Mesendoderm (in vitro differentiated cells): ENCODE data around the gene QKI.

Source experiments
- DNase-seq: peaks from one replicate; pipeline ENCODE4 v3.0.0; 2013
- H2AK5ac ChIP-seq: 2 replicates; pipeline ENCODE4 v1.6.1; 2013; ENCODE audit warnings: low read length, inconsistent platforms
- H2BK120ac ChIP-seq: 2 replicates; pipeline ENCODE4 v1.6.1; 2013; ENCODE audit warnings: low read depth, mild to moderate bottlenecking, low read length, moderate library complexity, mixed read lengths
- H2BK15ac ChIP-seq: replicated peaks from 2 replicates; pipeline ENCODE4 v1.6.1; 2013; ENCODE audit warnings: low read depth, mild to moderate bottlenecking, moderate library complexity
- H2BK5ac ChIP-seq: 2 replicates; pipeline ENCODE4 v1.6.1; 2013; ENCODE audit warnings: low read length, inconsistent platforms
- H3K18ac ChIP-seq: 2 replicates; pipeline ENCODE4 v1.6.1; 2013; ENCODE audit warnings: mild to moderate bottlenecking, low read length, mixed read lengths
- H3K23ac ChIP-seq: one replicate; pipeline ENCODE4 v1.6.1; 2013; ENCODE audit warnings: low read length
- H3K27ac ChIP-seq: 2 replicates; pipeline ENCODE4 v1.5.1; 2013; ENCODE audit warnings: low read depth, mild to moderate bottlenecking, inconsistent platforms, low read length, moderate library complexity
- H3K27me3 ChIP-seq: 2 replicates; pipeline ENCODE4 v1.6.1; 2013; ENCODE audit warnings: low read length, control low read depth, mild to moderate bottlenecking, inconsistent platforms; ENCODE audit not compliant: insufficient read depth, poor library complexity
- H3K36me3 ChIP-seq: 2 replicates; pipeline ENCODE4 v1.6.1; 2013; ENCODE audit warnings: low read length, inconsistent platforms; ENCODE audit not compliant: control insufficient read depth, insufficient read depth
- H3K4ac ChIP-seq: one replicate; pipeline ENCODE4 v1.6.1; 2013; ENCODE audit warnings: low read depth, mild to moderate bottlenecking, low read length, moderate library complexity
- H3K4me1 ChIP-seq: 2 replicates; pipeline ENCODE4 v1.6.1; 2013; ENCODE audit warnings: low read depth, low read length, inconsistent platforms; ENCODE audit not compliant: control insufficient read depth
- H3K4me2 ChIP-seq: 2 replicates; pipeline ENCODE4 v1.6.1; 2013; ENCODE audit warnings: low read length
- H3K4me3 ChIP-seq: 2 replicates; pipeline ENCODE4 v1.5.1; 2013; ENCODE audit warnings: mild to moderate bottlenecking, low read length
- H3K56ac ChIP-seq: one replicate; pipeline ENCODE4 v1.6.1; 2013; ENCODE audit warnings: low read length
- H3K79me1 ChIP-seq: 2 replicates; pipeline ENCODE4 v1.6.1; 2013; ENCODE audit warnings: low read length, inconsistent platforms
- H3K79me2 ChIP-seq: 2 replicates; pipeline ENCODE4 v1.6.1; 2013; ENCODE audit warnings: mild to moderate bottlenecking, low read length; ENCODE audit not compliant: control insufficient read depth, insufficient read depth
- H3K9ac ChIP-seq: 2 replicates; pipeline ENCODE4 v1.6.1; 2013; ENCODE audit warnings: low read length, inconsistent platforms
- H4K5ac ChIP-seq: one replicate; pipeline ENCODE4 v1.6.1; 2013; ENCODE audit warnings: low read length
- H4K8ac ChIP-seq: one replicate; pipeline ENCODE4 v1.6.1; 2013; ENCODE audit warnings: low read depth, mild to moderate bottlenecking, control low read depth, low read length, moderate library complexity
- WGBS: extraction: QIAGEN DNeasy Blood & Tissue Kit; methylation state at CpG from one replicate; pipeline ENCODE4 v1.1.7; 2013; ENCODE audit warnings: low lambda C conversion rate, missing lambda C conversion rate; ENCODE audit not compliant: insufficient coverage; ENCODE audit errors: extremely low coverage; 5-methylcytosine and 5-hydroxymethylcytosine counted together

The QKI gene

GRCh38 chr6:163579111-163579879 is 164.8 kb downstream of the QKI start:
- Histone ChIP-seq H3K56ac (no peak overlapping the region), H3K9ac (no peak overlapping the region), H3K4me1 (peaks cover 3% of the 10 kb centered on the region), H2BK5ac (no peak overlapping the region), H3K4me3 (no peak overlapping the region), H4K5ac (no peak overlapping the region), H2BK120ac (no peak overlapping the region), H3K36me3 (no peaks in the 10 kb centered on the region), H3K79me2 (no peaks in the 10 kb centered on the region), H3K18ac (no peak overlapping the region), H3K27me3 (no peaks in the 10 kb centered on the region), H2BK15ac (no peak overlapping the region), H3K79me1 (no peaks in the 10 kb centered on the region), H2AK5ac (no peak overlapping the region), H3K27ac (no peak overlapping the region), H4K8ac (no peak overlapping the region), H3K4me2 (no peak overlapping the region), H3K23ac (no peak overlapping the region), H3K4ac (no peak overlapping the region)
- peak; percentile 55 for DNase-seq
- no CpG with 5 or more reads among the region's 13 CpGs for WGBS

DNA sequence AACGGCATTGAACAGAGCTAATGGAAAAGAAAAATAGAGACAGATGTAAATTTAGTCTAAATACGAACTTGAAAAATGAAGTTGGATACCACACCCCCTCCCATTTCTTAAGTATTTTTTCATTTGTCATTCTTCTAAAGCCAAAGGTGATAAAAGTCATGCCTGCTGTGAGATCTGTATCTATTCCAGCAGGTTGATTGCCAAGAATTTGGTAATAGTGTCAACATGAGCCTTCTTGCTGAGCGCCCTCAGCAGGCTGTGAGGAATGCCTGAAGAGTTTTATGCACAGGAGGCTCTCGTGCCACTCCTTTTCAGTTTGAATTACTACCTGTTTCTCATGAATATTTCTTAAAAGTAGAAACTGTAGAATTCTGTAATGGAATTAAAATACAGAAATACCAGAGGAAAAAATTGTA is 165.4 kb downstream of the QKI start:
- no CpG with 5 or more reads among the region's 4 CpGs for WGBS
- Histone ChIP-seq H2BK120ac (no peak overlapping the region), H3K27ac (no peak overlapping the region), H3K9ac (no peak overlapping the region), H4K8ac (no peak overlapping the region), H3K4me1 (peaks cover 3% of the 10 kb centered on the region), H2BK15ac (no peak overlapping the region), H3K4me3 (no peak overlapping the region), H3K18ac (no peak overlapping the region), H3K79me2 (no peaks in the 10 kb centered on the region), H4K5ac (no peak overlapping the region), H3K27me3 (no peaks in the 10 kb centered on the region), H3K79me1 (no peaks in the 10 kb centered on the region), H3K36me3 (no peaks in the 10 kb centered on the region), H3K56ac (no peak overlapping the region), H2AK5ac (no peak overlapping the region), H3K23ac (no peak overlapping the region), H3K4me2 (no peak overlapping the region), H2BK5ac (no peak overlapping the region), H3K4ac (no peak overlapping the region)
- peak; percentile 91 for DNase-seq

DNA sequence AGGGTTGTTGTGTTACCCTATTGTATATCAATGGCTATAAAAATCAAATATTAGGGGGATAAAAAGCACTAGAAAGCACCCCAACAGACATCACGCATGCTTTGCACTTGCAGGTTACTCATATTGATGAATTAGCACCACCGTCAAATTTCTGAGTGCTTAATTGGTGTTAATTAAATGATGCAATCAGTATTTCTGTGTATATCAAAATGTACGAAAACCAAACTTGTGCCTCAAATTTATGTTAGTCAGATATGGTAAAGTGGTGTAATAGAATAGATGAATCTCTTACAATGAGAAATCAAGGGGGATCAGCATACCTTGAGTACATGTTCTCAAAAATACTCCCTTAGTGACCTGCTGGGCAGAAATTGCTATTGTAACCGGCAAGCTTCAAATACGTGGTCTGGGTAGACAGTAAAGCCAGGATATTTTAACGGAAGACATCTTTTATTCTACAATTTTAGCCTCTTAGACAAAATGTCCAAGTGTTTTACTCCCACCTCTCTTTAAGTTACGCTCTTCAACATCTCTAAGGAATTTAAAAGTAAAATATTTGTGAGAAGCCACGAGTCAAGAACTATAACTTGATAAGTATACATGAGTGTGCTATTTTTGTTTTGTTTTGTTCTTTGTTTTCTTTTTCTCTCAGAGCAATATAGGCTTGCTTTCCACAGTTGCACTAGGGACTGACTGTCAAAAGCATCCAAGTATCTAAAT is 166.0 kb downstream of the QKI start:
- no peaks in the 10 kb centered on the region for H3K27me3 ChIP-seq
- no peak for DNase-seq
- H3K4ac ChIP-seq, result no peak overlapping the region
- H3K36me3 ChIP-seq, result no peaks in the 10 kb centered on the region
- no peak overlapping the region for H3K4me2 ChIP-seq
- H2BK15ac ChIP-seq, result no peak overlapping the region
- no peak overlapping the region for H3K4me3 ChIP-seq
- H3K79me2 ChIP-seq, result no peaks in the 10 kb centered on the region
- no peak overlapping the region for H2BK120ac ChIP-seq
- H3K9ac ChIP-seq, result no peak overlapping the region
- no peaks in the 10 kb centered on the region for H3K79me1 ChIP-seq
- no CpG with 5 or more reads among the region's 8 CpGs for WGBS
- no peak overlapping the region for H3K56ac ChIP-seq
- no peak overlapping the region for H3K23ac ChIP-seq
- no peak overlapping the region for H3K27ac ChIP-seq
- H4K5ac ChIP-seq, result no peak overlapping the region
- H3K18ac ChIP-seq, result no peak overlapping the region
- H4K8ac ChIP-seq, result no peak overlapping the region
- H3K4me1 ChIP-seq, result peaks cover 3% of the 10 kb centered on the region
- H2AK5ac ChIP-seq, result no peak overlapping the region
- H2BK5ac ChIP-seq, result no peak overlapping the region

- peak; percentile 25 for DNase-seq
- no peak overlapping the region for H3K4me2 ChIP-seq
- H3K56ac ChIP-seq, result no peak overlapping the region
- no peak overlapping the region for H3K23ac ChIP-seq
- no peaks in the 10 kb centered on the region for H3K27me3 ChIP-seq
- no peak overlapping the region for H4K5ac ChIP-seq
- H2BK15ac ChIP-seq, result no peak overlapping the region
- WGBS, result no CpG with 5 or more reads among the region's 7 CpGs
- no peak overlapping the region for H3K18ac ChIP-seq
- no peak overlapping the region for H2BK120ac ChIP-seq
- H4K8ac ChIP-seq, result no peak overlapping the region
- H3K36me3 ChIP-seq, result no peaks in the 10 kb centered on the region
- no peak overlapping the region for H3K4me3 ChIP-seq
- H2AK5ac ChIP-seq, result no peak overlapping the region
- H3K79me1 ChIP-seq, result no peaks in the 10 kb centered on the region
- H3K79me2 ChIP-seq, result no peaks in the 10 kb centered on the region
- no peak overlapping the region for H2BK5ac ChIP-seq
- H3K4ac ChIP-seq, result no peak overlapping the region
- no peak overlapping the region for H3K9ac ChIP-seq
- peaks cover 3% of the 10 kb centered on the region for H3K4me1 ChIP-seq
- H3K27ac ChIP-seq, result no peak overlapping the region
Measured at GRCh38 chr6:163583558-163583957, 169.0 kb downstream of the QKI start.

DNA sequence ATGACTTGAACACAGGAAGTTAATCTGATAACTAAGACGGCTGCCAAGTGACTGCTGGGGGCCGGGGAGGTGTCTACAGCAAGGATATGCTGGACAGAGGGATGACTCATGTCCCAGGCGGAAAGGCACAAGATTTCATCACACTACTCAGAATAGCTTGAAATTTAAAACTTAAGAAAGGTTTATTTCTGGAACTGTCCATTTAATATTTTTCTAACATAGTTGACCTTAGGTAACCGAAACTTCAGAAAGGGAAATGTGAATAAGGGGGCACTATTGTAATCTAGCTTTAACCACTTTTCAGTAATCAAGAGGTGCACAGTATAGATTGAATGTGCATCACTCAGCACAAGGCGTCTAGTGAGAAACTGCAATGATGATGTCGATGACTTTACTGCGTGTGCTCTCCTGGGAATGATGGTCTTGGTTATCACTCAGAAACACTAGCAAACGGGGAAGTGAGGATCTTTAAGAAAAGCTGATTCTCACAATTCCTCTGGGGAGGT is 171.5 kb downstream of the QKI start:
- no CpG with 5 or more reads among the region's 8 CpGs for WGBS
- H3K56ac ChIP-seq, result no peak overlapping the region
- H3K4me3 ChIP-seq, result no peak overlapping the region
- no peak overlapping the region for H3K27ac ChIP-seq
- H3K9ac ChIP-seq, result no peak overlapping the region
- H3K79me2 ChIP-seq, result no peaks in the 10 kb centered on the region
- H3K79me1 ChIP-seq, result no peaks in the 10 kb centered on the region
- no peak overlapping the region for H3K4ac ChIP-seq
- peak; percentile 27 for DNase-seq
- H3K23ac ChIP-seq, result no peak overlapping the region
- no peak overlapping the region for H2BK5ac ChIP-seq
- H4K8ac ChIP-seq, result no peak overlapping the region
- H3K4me1 ChIP-seq, result no peaks in the 10 kb centered on the region
- no peaks in the 10 kb centered on the region for H3K36me3 ChIP-seq
- no peak overlapping the region for H2AK5ac ChIP-seq
- H2BK15ac ChIP-seq, result no peak overlapping the region
- H3K27me3 ChIP-seq, result no peaks in the 10 kb centered on the region
- no peak overlapping the region for H4K5ac ChIP-seq
- no peak overlapping the region for H2BK120ac ChIP-seq
- no peak overlapping the region for H3K4me2 ChIP-seq
- H3K18ac ChIP-seq, result no peak overlapping the region
